Stimulated activated CD4-positive, alpha-beta T cell treated with anti-CD3 and anti-CD28 coated beads, Interleukin-4, amount 100 ng/mL, for 48 hours (primary cell): ENCODE results near the gene LANCL2.
"Not testable (repeated sequence)": the region's sequence is repeated elsewhere in the genome, so short reads cannot be mapped to it uniquely, and the experiment has no call there.

Experiments used
- DNase-seq, 2 donors: peaks; one replicate each; pipeline ENCODE4 v3.0.0-alpha.2; 2020; ENCODE audit warnings: low read depth in 2 of 2

LANCL2 gene, protein sequence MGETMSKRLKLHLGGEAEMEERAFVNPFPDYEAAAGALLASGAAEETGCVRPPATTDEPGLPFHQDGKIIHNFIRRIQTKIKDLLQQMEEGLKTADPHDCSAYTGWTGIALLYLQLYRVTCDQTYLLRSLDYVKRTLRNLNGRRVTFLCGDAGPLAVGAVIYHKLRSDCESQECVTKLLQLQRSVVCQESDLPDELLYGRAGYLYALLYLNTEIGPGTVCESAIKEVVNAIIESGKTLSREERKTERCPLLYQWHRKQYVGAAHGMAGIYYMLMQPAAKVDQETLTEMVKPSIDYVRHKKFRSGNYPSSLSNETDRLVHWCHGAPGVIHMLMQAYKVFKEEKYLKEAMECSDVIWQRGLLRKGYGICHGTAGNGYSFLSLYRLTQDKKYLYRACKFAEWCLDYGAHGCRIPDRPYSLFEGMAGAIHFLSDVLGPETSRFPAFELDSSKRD

GRCh38 chr7:55365205-55365674 lies at the start of gene LANCL2:
Gene LANCL2 (plus strand): TSS chr7:55365337. CDS start chr7:55366026, 689 bp downstream.
- DNase-seq: no peak

GRCh38 chr7:55325371-55325792 lies 39.8 kb upstream of the LANCL2 start:
- DNase-seq: no peak

- no peak for DNase-seq
Observed at GRCh38 chr7:55326081-55326835, 38.9 kb upstream of the LANCL2 start.

- DNase-seq: no peak
Observed at GRCh38 chr7:55326945-55327626, 38.1 kb upstream of the LANCL2 start.

- no peak for DNase-seq
Observed at GRCh38 chr7:55335151-55335550, 30.0 kb upstream of the LANCL2 start.

DNA sequence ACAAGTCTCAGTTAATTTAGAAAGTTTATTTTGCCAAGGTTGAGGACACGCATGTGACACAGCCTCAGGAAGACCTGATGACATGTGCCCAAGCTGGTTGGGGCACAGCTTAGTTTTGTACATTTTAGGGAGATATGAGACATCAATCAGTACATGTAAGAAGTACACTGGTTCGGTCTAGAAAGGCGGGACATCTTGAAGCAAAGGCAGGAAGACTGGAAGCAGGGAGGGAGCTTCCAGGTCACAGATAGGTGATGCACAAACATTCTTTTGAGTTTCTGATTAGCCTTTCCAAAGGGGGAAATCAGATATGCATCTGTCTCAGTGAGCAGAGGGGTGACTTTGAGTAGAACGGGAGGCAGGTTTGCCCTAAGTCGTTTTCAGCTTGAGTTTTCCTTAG lies 29.4 kb upstream of the LANCL2 start:
- DNase-seq: no peak

- no peak for DNase-seq
Observed at GRCh38 chr7:55336540-55336939, 28.6 kb upstream of the LANCL2 start.

DNA sequence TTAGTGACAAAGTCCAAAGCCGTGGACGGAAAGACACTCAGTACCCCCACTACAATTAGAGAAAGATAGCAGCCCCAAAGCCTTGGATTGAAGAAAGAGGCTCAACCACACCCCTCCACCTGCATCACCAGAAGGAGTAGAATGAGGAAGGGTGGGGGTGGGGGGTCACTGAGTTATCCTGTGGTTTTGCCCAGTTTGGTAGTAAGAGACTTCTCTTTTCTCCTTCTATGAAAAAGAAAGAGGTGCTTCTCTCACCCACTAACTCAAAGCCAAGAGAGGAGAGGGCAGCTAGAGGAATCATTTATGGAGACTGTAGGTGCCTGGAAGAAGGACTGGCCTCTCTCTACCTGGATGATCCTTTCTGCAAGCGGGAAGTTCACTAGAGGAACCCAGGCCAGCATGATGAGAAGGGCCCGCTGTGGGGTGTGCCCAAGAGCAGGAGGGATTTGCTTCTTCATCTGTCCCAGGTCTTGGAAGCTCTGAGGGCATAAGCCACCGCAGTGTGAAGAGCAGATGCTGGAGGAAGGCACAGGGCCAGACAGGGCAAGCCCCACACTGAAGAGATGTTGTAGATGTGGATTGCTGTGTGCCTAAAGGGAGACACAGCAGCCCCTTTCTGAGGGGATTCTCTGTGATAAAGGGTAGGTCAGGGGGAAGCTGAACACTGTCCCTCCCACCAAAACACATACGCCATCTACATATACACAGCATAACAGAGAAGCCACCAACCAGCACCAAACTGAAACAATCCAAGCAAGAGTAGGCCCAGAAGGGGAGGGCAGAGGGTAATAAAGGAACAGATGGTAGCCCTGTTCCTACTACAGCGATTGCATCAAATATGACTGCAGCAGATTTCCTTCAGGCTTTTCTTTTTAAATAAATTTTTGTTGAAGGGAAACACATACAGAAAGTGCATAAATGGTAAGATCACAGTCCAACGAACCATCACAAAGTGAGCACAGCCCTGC lies 25.8 kb upstream of the LANCL2 start:
- DNase-seq: no peak

DNA sequence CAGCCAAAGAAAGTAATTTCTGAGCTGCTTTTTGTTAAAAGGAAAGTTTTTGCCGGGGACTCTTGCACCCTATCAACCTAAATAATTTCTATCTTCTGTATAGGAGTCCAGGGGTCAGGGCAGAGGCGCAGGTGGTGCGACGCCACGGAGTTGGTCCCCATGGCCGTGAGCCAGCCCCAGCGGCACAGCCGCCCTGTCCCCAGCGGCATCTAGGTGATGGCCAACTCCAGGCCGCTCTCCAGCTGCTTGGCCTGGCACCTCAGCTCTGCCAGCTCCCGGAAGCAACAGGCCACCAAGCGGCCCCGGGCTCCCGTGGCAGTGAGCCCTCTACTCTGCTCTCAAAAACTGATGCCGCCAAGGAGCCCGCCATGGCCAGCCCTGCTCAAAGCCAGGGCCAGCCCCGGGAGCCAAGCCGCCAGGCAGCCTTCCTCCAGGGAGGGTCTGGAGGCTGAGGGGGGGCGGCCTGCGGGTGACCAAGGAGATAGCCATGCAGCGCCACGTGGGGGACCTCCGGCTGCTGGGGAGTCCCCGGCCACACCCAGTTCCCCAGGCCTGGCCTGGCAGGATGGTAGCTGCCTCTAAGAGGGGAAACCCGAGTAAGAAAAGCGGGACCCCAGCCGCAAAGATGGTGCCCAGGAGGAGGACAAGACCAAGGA lies 22.8 kb upstream of the LANCL2 start:
- no peak for DNase-seq

GRCh38 chr7:55343002-55343781 lies 21.9 kb upstream of the LANCL2 start:
- DNase-seq: no peak

DNA sequence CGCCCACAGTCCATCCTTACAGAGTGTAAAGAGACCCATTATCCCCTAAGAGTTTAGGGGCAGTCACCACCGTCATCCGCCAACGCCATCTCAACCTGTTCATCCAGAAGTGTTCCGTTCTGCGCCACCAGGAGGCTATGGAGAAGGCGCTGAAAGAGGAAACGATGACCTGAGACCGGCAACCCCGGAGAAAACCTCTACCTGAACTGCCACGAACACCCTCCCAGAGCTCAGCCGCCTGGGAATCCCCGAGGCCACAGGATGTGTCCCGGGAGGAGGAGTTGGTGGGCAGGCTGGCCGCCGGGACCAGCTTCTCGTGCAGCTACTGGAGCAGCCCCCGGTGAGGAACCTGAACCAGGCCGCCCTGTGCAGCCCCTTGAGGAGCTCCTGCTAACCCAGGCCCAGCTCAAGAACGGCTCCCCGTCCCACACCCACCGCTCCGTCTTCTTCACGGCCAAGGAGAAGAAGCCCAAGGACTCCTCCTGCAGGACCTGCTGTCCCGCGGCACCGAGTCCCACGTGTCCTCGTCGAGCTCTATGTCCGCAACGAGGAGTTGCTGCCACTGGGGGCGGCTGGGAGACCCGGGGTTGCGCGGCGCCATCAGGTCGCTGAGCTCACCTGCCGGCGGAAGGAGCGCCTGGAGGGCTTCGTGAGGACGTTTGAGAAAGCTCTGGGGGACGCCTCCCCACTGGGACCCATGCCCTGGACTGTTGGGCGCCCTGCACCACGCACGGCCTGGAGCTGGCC lies 21.1 kb upstream of the LANCL2 start:
- DNase-seq: no peak

GRCh38 chr7:55344840-55345239 lies 20.3 kb upstream of the LANCL2 start:
- DNase-seq: no peak

- DNase-seq: no peak
Observed at GRCh38 chr7:55345292-55345691, 19.8 kb upstream of the LANCL2 start.

DNA sequence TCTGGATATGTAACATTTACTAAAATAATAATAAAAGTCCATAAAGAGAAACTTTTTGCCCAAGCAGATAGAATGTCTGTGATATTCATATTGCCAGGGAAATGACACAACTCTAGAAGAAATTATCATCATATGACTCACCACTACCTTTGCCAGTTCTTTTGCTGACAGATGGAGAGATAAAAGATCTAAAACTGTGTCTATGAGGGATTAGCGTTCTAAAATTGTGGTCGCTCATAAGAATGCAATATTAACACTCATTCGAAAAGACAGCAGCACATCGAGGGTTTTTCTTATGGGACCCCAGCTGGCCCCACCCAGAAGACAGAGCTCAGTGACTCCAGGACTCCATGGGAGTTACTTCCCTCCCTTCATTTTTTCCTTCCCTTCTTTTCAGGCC lies 16.6 kb upstream of the LANCL2 start:
- DNase-seq: no peak

- DNase-seq: no peak
Observed at GRCh38 chr7:55349121-55349520, 16.0 kb upstream of the LANCL2 start.

- no peak for DNase-seq
Observed at GRCh38 chr7:55350281-55350680, 14.9 kb upstream of the LANCL2 start.

- DNase-seq: no peak
Observed at GRCh38 chr7:55351263-55351662, 13.9 kb upstream of the LANCL2 start.

- not testable (repeated sequence) for DNase-seq
Observed at GRCh38 chr7:55352947-55353273, 12.2 kb upstream of the LANCL2 start.

DNA sequence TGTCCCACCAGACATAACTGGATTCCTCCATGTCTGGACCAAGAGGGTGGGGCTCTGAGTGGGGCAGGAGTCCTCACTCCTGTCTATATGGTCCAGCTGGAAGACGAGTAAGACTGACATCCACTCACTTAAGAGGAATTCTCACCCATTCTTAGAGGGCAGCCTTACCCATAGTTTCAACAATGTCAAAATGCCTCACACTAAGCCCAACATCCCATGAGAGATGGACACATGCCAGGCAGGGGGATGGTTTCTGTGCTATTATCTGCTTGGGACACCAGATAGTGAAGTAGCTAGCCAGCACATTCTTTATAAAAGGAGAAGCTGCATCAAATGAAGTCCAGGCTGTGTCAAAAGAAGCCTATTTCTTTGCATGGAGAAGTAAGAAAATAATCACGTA lies 4.7 kb upstream of the LANCL2 start:
- DNase-seq: no peak
